D721Med (cell line): Measurements from ENCODE around the gene PHOX2B.

Experiments
- DNase-seq: peaks from one replicate; pipeline ENCODE4 v3.0.0; 2011; ENCODE audit warnings: low spot score; ENCODE audit not compliant: insufficient read length
- FAIRE-seq: peaks from 2 replicates; lab custom pipeline; 2011; peaks lifted over from hg19 to GRCh38; lab: Jason Lieb, UNC
- CTCF ChIP-seq: IDR thresholded peaks from 2 replicates; pipeline ENCODE4 v1.5.1; 2012; ENCODE audit warnings: mild to moderate bottlenecking, control low read depth; ENCODE audit not compliant: insufficient read depth; ENCODE audit errors: missing control alignments

The PHOX2B gene

GRCh38 chr4:41723286-41723685 is 25.2 kb downstream of the PHOX2B start:
- DNase-seq: no peak
- TF ChIP-seq CTCF: no peak
- no peak for FAIRE-seq

- DNase-seq: no peak
- no peak for FAIRE-seq
- no peak for TF ChIP-seq CTCF
Measured at GRCh38 chr4:41722181-41722580, 26.3 kb downstream of the PHOX2B start.

- FAIRE-seq: no peak
- no peak for TF ChIP-seq CTCF
Measured at GRCh38 chr4:41719417-41719816, 29.1 kb downstream of the PHOX2B start.

GRCh38 chr4:41718907-41719306 is 29.6 kb downstream of the PHOX2B start:
- no peak for DNase-seq
- FAIRE-seq: no peak
- TF ChIP-seq CTCF: no peak

More at GRCh38 chr4:41719417-41719816, 29.1 kb downstream of the PHOX2B start:
- no peak for DNase-seq

GRCh38 chr4:41715155-41715554 is 33.4 kb downstream of the PHOX2B start:
- DNase-seq (no peak), FAIRE-seq (no peak)
- TF ChIP-seq CTCF: no peak

- TF ChIP-seq CTCF: no peak
- no peak for FAIRE-seq
- no peak for DNase-seq
Measured at GRCh38 chr4:41714364-41715000, 34.0 kb downstream of the PHOX2B start.

- DNase-seq (no peak), FAIRE-seq (no peak)
- TF ChIP-seq CTCF: no peak
Measured at GRCh38 chr4:41713768-41714167, 34.8 kb downstream of the PHOX2B start.
